WTC11 (cell line): ENCODE results near the gene RNF7.

Experiments
- ATF2 ChIP-seq: sonication (generic); formaldehyde crosslinking; IDR thresholded peaks from 2 replicates; pipeline ENCODE4 v1.8.1; 2022; ENCODE audit warnings: low read depth, missing genetic modification reagents, borderline replicate concordance
- ATF3 ChIP-seq: sonication (generic); formaldehyde crosslinking; conservative IDR thresholded peaks from 2 replicates; pipeline ENCODE4 v1.8.1; 2022; ENCODE audit warnings: mild to moderate bottlenecking, missing genetic modification reagents
- CREB1 ChIP-seq: sonication (generic); formaldehyde crosslinking; IDR thresholded peaks from 2 replicates; pipeline ENCODE4 v1.8.0; 2023; ENCODE audit warnings: mild to moderate bottlenecking, missing genetic modification reagents
- CREM ChIP-seq: sonication (generic); formaldehyde crosslinking; IDR thresholded peaks from 2 replicates; pipeline ENCODE4 v1.8.1; 2022; ENCODE audit warnings: mild to moderate bottlenecking, missing genetic modification reagents, moderate library complexity
- CTCF ChIP-seq: fragments of 200-600 bp; IDR thresholded peaks from 2 replicates; pipeline ENCODE4 v1.8.0; 2022; ENCODE audit warnings: antibody characterized with exemption
- MLX ChIP-seq: sonication (generic); formaldehyde crosslinking; IDR thresholded peaks from 2 replicates; pipeline ENCODE4 v1.8.1; 2023; ENCODE audit warnings: mild to moderate bottlenecking, missing genetic modification reagents, moderate library complexity
- MYBL2 ChIP-seq: sonication (generic); formaldehyde crosslinking; IDR thresholded peaks from 2 replicates; pipeline ENCODE4 v1.8.1; 2023; ENCODE audit warnings: mild to moderate bottlenecking, moderate library complexity, missing genetic modification reagents
- NFE2L1 ChIP-seq: sonication (generic); formaldehyde crosslinking; IDR thresholded peaks from 2 replicates; pipeline ENCODE4 v1.8.1; 2023; ENCODE audit warnings: missing genetic modification reagents
- NR2C2 ChIP-seq: sonication (generic); formaldehyde crosslinking; IDR thresholded peaks from 2 replicates; pipeline ENCODE4 v1.8.0; 2022; ENCODE audit warnings: mild to moderate bottlenecking, missing genetic modification reagents
- USF2 ChIP-seq: sonication (generic); formaldehyde crosslinking; IDR thresholded peaks from 2 replicates; pipeline ENCODE4 v1.8.1; 2023; ENCODE audit warnings: mild to moderate bottlenecking, missing genetic modification reagents, moderate library complexity
- ZNF232 ChIP-seq: sonication (generic); formaldehyde crosslinking; IDR thresholded peaks from 2 replicates; pipeline ENCODE4 v1.8.0; 2022; ENCODE audit warnings: mild to moderate bottlenecking, missing genetic modification reagents

DNA sequence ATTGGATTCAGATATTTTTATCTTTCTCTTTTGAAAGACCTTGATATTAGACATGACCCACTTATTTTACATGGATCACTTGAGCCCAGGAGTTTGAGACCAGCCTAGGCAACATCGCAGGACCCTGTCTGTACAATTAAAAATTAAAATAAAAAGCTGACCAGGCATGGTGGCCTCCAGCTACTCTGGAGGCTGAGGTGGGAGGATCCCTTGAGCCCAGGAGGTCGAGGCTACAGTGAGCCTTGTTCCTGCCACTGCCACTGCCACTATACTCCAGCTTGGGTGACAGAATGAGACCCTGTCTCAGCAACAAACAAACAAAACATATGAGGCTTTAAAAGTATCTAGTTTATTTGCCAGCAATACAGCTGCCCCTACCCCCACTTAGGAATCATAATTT lies 1.6 kb downstream of the RNF7 start:
- TF ChIP-seq CTCF (no peak), ATF2 (CRISPR knock-in tag) (no peak), ATF3 (CRISPR knock-in tag) (no peak), ZNF232 (no peak), CREM (no peak), USF2 (no peak), CREB1 (CRISPR knock-in tag) (no peak), MYBL2 (CRISPR knock-in tag) (no peak), MLX (CRISPR knock-in tag) (no peak), NR2C2 (no peak), NFE2L1 (CRISPR knock-in tag) (no peak)
